MM.1S (cell line): ENCODE data around the gene NDUFB10.

Source experiments
- DNase-seq: peaks from one replicate; pipeline ENCODE4 v3.0.0-alpha.2; 2015
- H2AFZ ChIP-seq: fragments of 300-600 bp; sonication (generic); 2 replicates; pipeline ENCODE4 v1.6.0; 2016; ENCODE audit warnings: antibody characterized with exemption, low read length
- H3F3A ChIP-seq: fragments of 300-600 bp; sonication (generic); 2 replicates; pipeline ENCODE4 v1.6.1; 2016; ENCODE audit warnings: mild to moderate bottlenecking, antibody characterized with exemption, low read length, moderate library complexity, mixed read lengths; ENCODE audit not compliant: insufficient read depth
- H3K27ac ChIP-seq: fragments of 300-600 bp; sonication (generic); 2 replicates; pipeline ENCODE4 v1.5.1; 2016; ENCODE audit warnings: mild to moderate bottlenecking, low read length
- H3K27me3 ChIP-seq: fragments of 300-600 bp; sonication (generic); replicated peaks from 2 replicates; pipeline ENCODE4 v1.6.0; 2016; ENCODE audit warnings: low read length; ENCODE audit not compliant: insufficient read depth
- H3K36me3 ChIP-seq: fragments of 300-600 bp; sonication (generic); replicated peaks from 2 replicates; pipeline ENCODE4 v1.6.1; 2016; ENCODE audit warnings: mild to moderate bottlenecking, low read length, mixed read lengths; ENCODE audit not compliant: insufficient read depth
- H3K4me1 ChIP-seq: fragments of 300-600 bp; sonication (generic); 2 replicates; pipeline ENCODE4 v1.6.1; 2016; ENCODE audit warnings: low read length, mixed read lengths
- H3K4me2 ChIP-seq: fragments of 300-600 bp; sonication (generic); 2 replicates; pipeline ENCODE4 v1.6.0; 2016; ENCODE audit warnings: low read depth, low read length
- H3K4me3 ChIP-seq: fragments of 300-600 bp; sonication (generic); 2 replicates; pipeline ENCODE4 v1.5.1; 2016; ENCODE audit warnings: low read length, mixed read lengths
- H3K79me2 ChIP-seq: fragments of 300-600 bp; sonication (generic); 2 replicates; pipeline ENCODE4 v1.6.1; 2016; ENCODE audit warnings: mixed run types, low read length, mixed read lengths
- H3K9ac ChIP-seq: fragments of 300-600 bp; sonication (generic); 2 replicates; pipeline ENCODE4 v1.6.1; 2016; ENCODE audit warnings: low read length, mixed read lengths
- H3K9me2 ChIP-seq: fragments of 300-600 bp; sonication (generic); replicated peaks from 2 replicates; pipeline ENCODE4 v1.6.1; 2016; ENCODE audit warnings: mild to moderate bottlenecking, low read length, mixed read lengths; ENCODE audit not compliant: insufficient read depth
- H3K9me3 ChIP-seq: fragments of 300-600 bp; sonication (generic); replicated peaks from 2 replicates; pipeline ENCODE4 v1.6.1; 2016; ENCODE audit warnings: mild to moderate bottlenecking, low read length, mixed read lengths; ENCODE audit not compliant: insufficient read depth
- H4K20me1 ChIP-seq: fragments of 300-600 bp; sonication (generic); 2 replicates; pipeline ENCODE4 v1.6.1; 2016; ENCODE audit warnings: mild to moderate bottlenecking, low read length, moderate library complexity, mixed read lengths; ENCODE audit not compliant: insufficient read depth
- CTCF ChIP-seq: fragments of 300-600 bp; sonication (generic); IDR thresholded peaks from 2 replicates; pipeline ENCODE4 v1.5.1; 2016; ENCODE audit warnings: antibody characterized with exemption, low read length, mixed read lengths
- EZH2 ChIP-seq: fragments of 300-600 bp; sonication (generic); optimal IDR thresholded peaks from 2 replicates; pipeline ENCODE3; 2017; ENCODE audit warnings: low read depth, mild to moderate bottlenecking, antibody characterized with exemption, low read length, mixed read lengths
- EZH2phosphoT487 ChIP-seq: fragments of 300-600 bp; sonication (generic); IDR thresholded peaks from 2 replicates; pipeline ENCODE4 v1.6.1; 2018; ENCODE audit warnings: antibody characterized with exemption, low read length

Gene NDUFB10

GRCh38 chr16:2003231-2003826 lies 44.0 kb downstream of the NDUFB10 start:
- no peak overlapping the region for H3K27ac ChIP-seq
- no peaks in the 10 kb centered on the region for H3K9me2 ChIP-seq
- no peaks in the 10 kb centered on the region for H3K9me3 ChIP-seq
- DNase-seq: no peak
- no peaks in the 10 kb centered on the region for H3K36me3 ChIP-seq
- no peak overlapping the region for H3K4me3 ChIP-seq
- peaks cover 12% of the 10 kb centered on the region; the same call in 1 of the 2 replicates for H3K4me1 ChIP-seq
- no peak overlapping the region for H2AFZ ChIP-seq
- peaks cover 56% of the 10 kb centered on the region for H3K79me2 ChIP-seq
- H3F3A ChIP-seq: no peaks in the 10 kb centered on the region
- H3K27me3 ChIP-seq: no peaks in the 10 kb centered on the region
- H3K4me2 ChIP-seq: no peak overlapping the region
- TF ChIP-seq EZH2 (no peak), CTCF (no peak), EZH2phosphoT487 (no peak)
- H4K20me1 ChIP-seq: peaks cover 6% of the 10 kb centered on the region; the same call in 1 of the 2 replicates
- no peak overlapping the region for H3K9ac ChIP-seq

- peaks cover 14% of the 10 kb centered on the region; the same call in 1 of the 2 replicates for H3K4me1 ChIP-seq
- H3K27ac ChIP-seq: no peak overlapping the region
- no peak overlapping the region for H3K9ac ChIP-seq
- TF ChIP-seq EZH2: no peak
- peak; percentile 91 for TF ChIP-seq CTCF
- TF ChIP-seq EZH2phosphoT487: no peak
- DNase-seq: peak; percentile 85
- H3K27me3 ChIP-seq: no peaks in the 10 kb centered on the region
- peaks cover 63% of the 10 kb centered on the region for H3K79me2 ChIP-seq
- no peak overlapping the region for H3K4me2 ChIP-seq
- H3K9me3 ChIP-seq: no peaks in the 10 kb centered on the region
- no peak overlapping the region for H2AFZ ChIP-seq
- no peaks in the 10 kb centered on the region for H3K36me3 ChIP-seq
- peaks cover 6% of the 10 kb centered on the region; the same call in 1 of the 2 replicates for H4K20me1 ChIP-seq
- H3K9me2 ChIP-seq: no peaks in the 10 kb centered on the region
- H3F3A ChIP-seq: no peaks in the 10 kb centered on the region
- no peak overlapping the region for H3K4me3 ChIP-seq
These were observed 44.7 kb downstream of the NDUFB10 start for GRCh38 chr16:2003827-2004641.

GRCh38 chr16:2004795-2005517 lies 45.6 kb downstream of the NDUFB10 start:
- H3F3A ChIP-seq: no peaks in the 10 kb centered on the region
- H3K4me3 ChIP-seq: no peak overlapping the region
- H3K27ac ChIP-seq: no peak overlapping the region
- TF ChIP-seq EZH2 (no peak), EZH2phosphoT487 (no peak), CTCF (no peak)
- no peaks in the 10 kb centered on the region for H3K27me3 ChIP-seq
- peaks cover 68% of the 10 kb centered on the region for H3K79me2 ChIP-seq
- no peak overlapping the region for H2AFZ ChIP-seq
- peaks cover 6% of the 10 kb centered on the region; the same call in 1 of the 2 replicates for H4K20me1 ChIP-seq
- DNase-seq: no peak
- no peaks in the 10 kb centered on the region for H3K36me3 ChIP-seq
- no peak overlapping the region for H3K9ac ChIP-seq
- H3K9me3 ChIP-seq: no peaks in the 10 kb centered on the region
- no peak overlapping the region for H3K4me2 ChIP-seq
- peaks cover 14% of the 10 kb centered on the region; the same call in 1 of the 2 replicates for H3K4me1 ChIP-seq
- H3K9me2 ChIP-seq: no peaks in the 10 kb centered on the region
